ENCODE data around the gene KLF6.
"Not testable (repeated sequence)": the region's sequence is repeated elsewhere in the genome, so short reads cannot be mapped to it uniquely, and the experiment has no call there.

Gene KLF6

GRCh38 chr10:3740157-3740871 lies 44.7 kb downstream of the KLF6 start:
- TF ChIP-seq, protein P1, sequence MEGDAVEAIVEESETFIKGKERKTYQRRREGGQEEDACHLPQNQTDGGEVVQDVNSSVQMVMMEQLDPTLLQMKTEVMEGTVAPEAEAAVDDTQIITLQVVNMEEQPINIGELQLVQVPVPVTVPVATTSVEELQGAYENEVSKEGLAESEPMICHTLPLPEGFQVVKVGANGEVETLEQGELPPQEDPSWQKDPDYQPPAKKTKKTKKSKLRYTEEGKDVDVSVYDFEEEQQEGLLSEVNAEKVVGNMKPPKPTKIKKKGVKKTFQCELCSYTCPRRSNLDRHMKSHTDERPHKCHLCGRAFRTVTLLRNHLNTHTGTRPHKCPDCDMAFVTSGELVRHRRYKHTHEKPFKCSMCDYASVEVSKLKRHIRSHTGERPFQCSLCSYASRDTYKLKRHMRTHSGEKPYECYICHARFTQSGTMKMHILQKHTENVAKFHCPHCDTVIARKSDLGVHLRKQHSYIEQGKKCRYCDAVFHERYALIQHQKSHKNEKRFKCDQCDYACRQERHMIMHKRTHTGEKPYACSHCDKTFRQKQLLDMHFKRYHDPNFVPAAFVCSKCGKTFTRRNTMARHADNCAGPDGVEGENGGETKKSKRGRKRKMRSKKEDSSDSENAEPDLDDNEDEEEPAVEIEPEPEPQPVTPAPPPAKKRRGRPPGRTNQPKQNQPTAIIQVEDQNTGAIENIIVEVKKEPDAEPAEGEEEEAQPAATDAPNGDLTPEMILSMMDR (IDR thresholded peaks at IDR 0.05; ENCODE audit: low read depth, low read length, missing control alignments), result no peak
- no peak for DNase-seq (ENCODE audit: low read depth)
- in situ Hi-C loops (cut with HindIII; ENCODE audit: low sequenced_read_pairs), result loop anchor here (10.0 kb wide), 1 partner anchor 496 kb away; no protein-coding TSS in a partner anchor
- H3K4me3 ChIP-seq (ENCODE audit: low read depth, low read length), result no peak overlapping the region

GRCh38 chr10:3738855-3739350 lies 46.1 kb downstream of the KLF6 start:
- in situ Hi-C loops (cut with HindIII; ENCODE audit: low sequenced_read_pairs), result no loop called here
- TF ChIP-seq, protein P1 (IDR thresholded peaks at IDR 0.05; ENCODE audit: low read depth, low read length, missing control alignments), result no peak
- H3K4me3 ChIP-seq (ENCODE audit: low read depth, low read length), result no peak overlapping the region
- DNase-seq (ENCODE audit: low read depth), result no peak

DNA sequence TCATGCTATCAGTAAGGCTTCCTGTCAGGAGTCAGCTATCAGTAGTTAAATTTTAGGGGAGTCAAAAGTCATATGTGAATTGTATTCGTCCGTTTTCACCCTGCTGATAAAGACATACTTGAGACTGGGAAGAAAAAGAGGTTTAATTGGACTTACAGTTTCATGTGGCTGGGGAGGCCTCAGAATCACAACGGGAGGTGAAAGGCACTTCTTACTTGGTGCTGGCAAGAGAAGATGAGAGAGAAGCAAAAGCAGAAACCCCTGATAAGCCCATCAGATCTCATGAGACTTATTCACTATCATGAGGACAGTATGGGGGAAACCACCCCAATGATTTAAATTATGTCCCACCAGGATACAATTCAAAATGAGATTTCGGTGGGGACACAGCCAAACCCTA lies 47.1 kb downstream of the KLF6 start:
- TF ChIP-seq, protein P1 (IDR thresholded peaks at IDR 0.05; ENCODE audit: low read depth, low read length, missing control alignments), result no peak
- no peak for DNase-seq (ENCODE audit: low read depth)
- H3K4me3 ChIP-seq (ENCODE audit: low read depth, low read length), result no peak overlapping the region
- in situ Hi-C loops (cut with HindIII; ENCODE audit: low sequenced_read_pairs), result no loop called here

DNA sequence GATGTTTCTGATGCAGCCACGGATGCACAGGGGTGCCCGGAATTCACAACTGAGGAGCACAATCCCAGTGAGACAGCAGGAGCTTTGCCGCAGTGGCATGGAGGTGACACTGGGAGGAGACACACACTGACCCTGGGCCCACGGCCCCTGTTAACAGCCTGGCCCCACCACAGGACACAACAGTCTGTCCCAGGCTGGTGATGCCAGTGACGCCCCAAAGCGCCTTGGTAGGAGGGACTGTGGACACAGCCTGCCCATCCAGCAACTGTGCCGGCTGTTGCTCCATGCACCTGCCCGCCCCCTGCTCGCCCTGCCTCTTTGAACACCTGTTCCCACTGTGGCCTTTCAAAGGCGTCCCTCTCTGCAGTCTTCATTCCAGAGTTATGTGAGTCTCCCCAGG lies 49.8 kb downstream of the KLF6 start:
- in situ Hi-C loops (cut with HindIII; ENCODE audit: low sequenced_read_pairs), result no loop called here
- TF ChIP-seq, protein P1 (IDR thresholded peaks at IDR 0.05; ENCODE audit: low read depth, low read length, missing control alignments), result no peak
- no peak overlapping the region for H3K4me3 ChIP-seq (ENCODE audit: low read depth, low read length)
- DNase-seq (ENCODE audit: low read depth), result no peak

DNA sequence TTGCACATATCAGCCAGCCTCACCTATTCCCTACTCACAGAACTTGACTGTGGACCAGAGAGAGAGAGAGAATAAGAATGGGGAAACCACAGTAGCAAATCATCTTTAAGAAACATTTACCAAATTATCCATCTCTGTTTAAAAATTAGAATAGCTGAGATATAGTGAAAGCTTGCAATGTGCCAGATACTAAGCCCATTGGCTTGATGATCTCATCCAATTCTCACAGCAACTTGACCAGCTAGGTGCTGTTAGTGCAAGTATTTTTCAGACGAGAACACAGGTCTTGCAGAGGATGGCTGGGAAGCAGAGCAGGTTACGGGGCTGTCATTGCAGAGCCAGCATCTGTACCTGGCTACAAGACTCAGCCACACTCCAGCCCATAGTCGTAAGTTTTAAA lies 50.9 kb downstream of the KLF6 start:
- in situ Hi-C loops (cut with HindIII; ENCODE audit: low sequenced_read_pairs), result no loop called here
- TF ChIP-seq, protein P1 (IDR thresholded peaks at IDR 0.05; ENCODE audit: low read depth, low read length, missing control alignments), result no peak
- no peak for DNase-seq (ENCODE audit: low read depth)
- no peak overlapping the region for H3K4me3 ChIP-seq (ENCODE audit: low read depth, low read length)

DNA sequence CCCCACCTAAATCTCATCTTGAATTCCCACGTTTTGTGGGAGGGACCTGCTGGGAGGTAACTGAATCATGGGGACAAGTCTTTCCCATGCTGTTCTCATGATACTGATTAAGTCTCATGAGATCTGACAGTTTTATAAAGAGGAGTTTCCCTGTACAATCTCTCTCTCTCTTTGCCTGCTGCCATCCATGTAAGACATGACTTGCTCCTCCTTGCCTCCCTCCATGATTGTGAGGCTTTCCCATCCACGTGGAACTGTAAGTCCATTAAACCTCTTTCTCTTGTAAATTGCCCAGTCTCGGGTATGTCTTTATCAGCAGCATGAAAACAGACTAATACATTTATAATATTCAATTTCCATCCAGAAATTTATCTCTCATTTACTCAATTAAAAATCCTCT lies 52.8 kb downstream of the KLF6 start:
- H3K4me3 ChIP-seq (ENCODE audit: low read depth, low read length); DNase-seq (ENCODE audit: low read depth); in situ Hi-C loops (cut with HindIII; ENCODE audit: low sequenced_read_pairs): not testable (repeated sequence)

DNA sequence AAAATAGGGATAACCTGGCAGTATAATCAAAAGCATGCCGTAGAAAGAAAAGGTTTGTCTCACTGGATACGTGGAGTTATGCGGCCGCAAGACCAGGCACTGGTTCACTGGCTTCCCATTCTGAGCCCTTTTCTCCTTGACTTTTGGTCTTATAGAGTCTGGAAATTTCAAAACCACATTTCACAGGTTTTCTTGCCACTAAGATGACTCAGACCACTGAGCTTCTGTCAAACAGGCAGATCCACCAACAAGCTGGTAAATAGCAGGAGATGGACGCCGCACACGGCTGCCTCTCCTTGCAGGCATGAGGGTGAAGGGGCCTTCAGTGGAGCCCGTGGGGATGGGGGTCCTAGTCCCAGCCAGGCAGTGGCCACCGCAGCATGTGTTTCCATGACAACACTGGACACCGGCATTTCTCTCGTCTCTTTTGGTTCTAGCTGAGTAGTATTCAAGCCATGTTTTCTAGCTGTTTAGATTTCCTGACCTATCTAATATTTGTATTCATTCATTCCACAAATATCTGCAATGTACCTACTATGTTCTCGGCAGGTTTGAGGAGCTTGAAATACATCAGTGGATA lies 55.5 kb downstream of the KLF6 start:
- H3K4me3 ChIP-seq (ENCODE audit: low read depth, low read length), result no peak overlapping the region
- in situ Hi-C loops (cut with HindIII; ENCODE audit: low sequenced_read_pairs), result no loop called here
- DNase-seq (ENCODE audit: low read depth), result peak; percentile 28
- TF ChIP-seq, protein P1 (IDR thresholded peaks at IDR 0.05; ENCODE audit: low read depth, low read length, missing control alignments), result no peak

All from astrocyte of the cerebellum (primary cell).